GM23248 (cell line): ENCODE results near the gene RIC8B. TPM values are rescaled to one million over a fixed set of nuclear protein-coding genes. Genes with fewer than 3 reads are reported as not detected.

Source experiments
- DNase-seq: peaks from one replicate; pipeline ENCODE4 v3.0.0-alpha.2; 2015
- H2AFZ ChIP-seq: fragments of 200-600 bp; sonication (generic); 2 replicates; pipeline ENCODE4 v1.6.1; 2016; ENCODE audit warnings: antibody characterized with exemption
- H3F3A ChIP-seq: fragments of 200-600 bp; sonication (generic); 2 replicates; pipeline ENCODE4 v1.6.1; 2016; ENCODE audit warnings: mild to moderate bottlenecking, antibody characterized with exemption, mixed run types; ENCODE audit not compliant: insufficient read depth
- H3K27ac ChIP-seq: fragments of 200-600 bp; sonication (generic); 2 replicates; pipeline ENCODE4 v1.5.1; 2016; ENCODE audit warnings: mild to moderate bottlenecking
- H3K27me3 ChIP-seq: fragments of 200-600 bp; sonication (generic); replicated peaks from 2 replicates; pipeline ENCODE4 v1.6.1; 2016; ENCODE audit warnings: mild to moderate bottlenecking; ENCODE audit not compliant: insufficient read depth
- H3K36me3 ChIP-seq: fragments of 200-600 bp; sonication (generic); 2 replicates; pipeline ENCODE4 v1.6.1; 2016; ENCODE audit warnings: low read depth, mild to moderate bottlenecking
- H3K4me1 ChIP-seq: fragments of 200-600 bp; sonication (generic); 2 replicates; pipeline ENCODE4 v1.6.1; 2016; ENCODE audit warnings: mild to moderate bottlenecking; ENCODE audit not compliant: insufficient read depth
- H3K4me2 ChIP-seq: fragments of 200-600 bp; sonication (generic); one replicate; pipeline ENCODE4 v1.6.1; 2016; ENCODE audit warnings: mild to moderate bottlenecking; ENCODE audit not compliant: unreplicated experiment
- H3K4me3 ChIP-seq: fragments of 200-600 bp; sonication (generic); 2 replicates; pipeline ENCODE4 v1.5.1; 2016; ENCODE audit warnings: mild to moderate bottlenecking
- H3K79me2 ChIP-seq: fragments of 200-600 bp; sonication (generic); 2 replicates; pipeline ENCODE4 v1.6.1; 2016; ENCODE audit warnings: mild to moderate bottlenecking; ENCODE audit not compliant: insufficient read depth
- H3K9ac ChIP-seq: fragments of 200-600 bp; sonication (generic); 2 replicates; pipeline ENCODE4 v1.6.1; 2016; ENCODE audit warnings: mild to moderate bottlenecking
- H3K9me2 ChIP-seq: fragments of 200-600 bp; sonication (generic); 2 replicates; pipeline ENCODE4 v1.6.1; 2016; ENCODE audit warnings: mixed run types, mild to moderate bottlenecking, moderate library complexity; ENCODE audit not compliant: insufficient read depth
- H3K9me3 ChIP-seq: fragments of 200-600 bp; sonication (generic); one replicate; pipeline ENCODE4 v1.6.1; 2017; ENCODE audit warnings: low read depth
- H4K20me1 ChIP-seq: fragments of 200-600 bp; sonication (generic); 2 replicates; pipeline ENCODE4 v1.6.0; 2016; ENCODE audit not compliant: insufficient read depth
- EZH2 ChIP-seq: fragments of 200-600 bp; sonication (generic); IDR thresholded peaks from 2 replicates; pipeline ENCODE4 v1.6.1; 2018; ENCODE audit warnings: antibody characterized with exemption, mild to moderate bottlenecking; ENCODE audit not compliant: insufficient read depth, poor library complexity, severe bottlenecking
- EZH2phosphoT487 ChIP-seq: fragments of 200-600 bp; sonication (generic); IDR thresholded peaks from 2 replicates; pipeline ENCODE4 v1.6.1; 2018; ENCODE audit warnings: antibody characterized with exemption, moderate library complexity, mild to moderate bottlenecking, low read depth; ENCODE audit not compliant: insufficient read depth
- WGBS, 2 experiments: methylation state at CpG; one replicate each; pipeline ENCODE4 v1.1.6; 2015 to 2017; ENCODE audit warnings: low lambda C conversion rate in 2 of 2, low coverage in 1 of 2; ENCODE audit errors: missing lambda C conversion rate in 2 of 2; 5-methylcytosine and 5-hydroxymethylcytosine counted together
- in situ Hi-C: fragments of 300-500 bp; cut with MboI; formaldehyde crosslinking; loops from 2 replicates; pipeline ENCODE4 v1.15.0; 2020
- polyA plus RNA-seq: library from polyadenylated mRNA; unstranded; fragments of >200 nt; fragmentation: Nextera tagmentation; extraction: Ambion mirVana; gene quantifications from 2 replicates; pipeline ENCODE4 v1.2.1, GENCODE V29; 2016
- total RNA-seq: library from RNA; depleted of rRNA; stranded (reverse); fragments of >200 nt; shearing (Covaris generic); gene quantifications from 2 replicates; pipeline ENCODE4 v1.2.3, GENCODE V29; 2014

Gene RIC8B
- total and polyA plus RNA-seq, 2 experiments from 2014 or later, result 6.8 to 7.6 TPM

GRCh38 chr12:106815741-106816140 lies 41.3 kb downstream of the RIC8B start:
- no peak overlapping the region for H3K4me3 ChIP-seq
- H3K79me2 ChIP-seq, result no peaks in the 10 kb centered on the region
- H3K9me3 ChIP-seq, result no peaks in the 10 kb centered on the region
- H3F3A ChIP-seq, result no peaks in the 10 kb centered on the region
- H3K4me1 ChIP-seq, result no peaks in the 10 kb centered on the region
- no peak overlapping the region for H3K27ac ChIP-seq
- DNase-seq, result no peak
- no peak overlapping the region for H2AFZ ChIP-seq
- H3K36me3 ChIP-seq, result peaks cover 12% of the 10 kb centered on the region; the same call in 1 of the 2 replicates
- H3K9ac ChIP-seq, result no peak overlapping the region
- H3K4me2 ChIP-seq, result no peak overlapping the region
- no peaks in the 10 kb centered on the region for H3K27me3 ChIP-seq
- TF ChIP-seq EZH2 (no peak), EZH2phosphoT487 (no peak)
- in situ Hi-C loops, result no loop called here
- no peaks in the 10 kb centered on the region for H3K9me2 ChIP-seq
- 98 to 100% methylated on average over 1 of the region's 1 CpG for WGBS, 2 experiments
- no peaks in the 10 kb centered on the region for H4K20me1 ChIP-seq

- no peaks in the 10 kb centered on the region for H4K20me1 ChIP-seq
- no peaks in the 10 kb centered on the region for H3F3A ChIP-seq
- H2AFZ ChIP-seq, result no peak overlapping the region
- in situ Hi-C loops, result no loop called here
- peaks cover 14% of the 10 kb centered on the region; the same call in 1 of the 2 replicates for H3K36me3 ChIP-seq
- no peaks in the 10 kb centered on the region for H3K4me1 ChIP-seq
- H3K27me3 ChIP-seq, result no peaks in the 10 kb centered on the region
- WGBS, 2 experiments, result 100% methylated on average over 2 of the region's 2 CpGs
- H3K9ac ChIP-seq, result no peak overlapping the region
- TF ChIP-seq EZH2 (no peak), EZH2phosphoT487 (no peak)
- H3K4me3 ChIP-seq, result no peak overlapping the region
- no peak overlapping the region for H3K27ac ChIP-seq
- H3K9me3 ChIP-seq, result no peaks in the 10 kb centered on the region
- H3K4me2 ChIP-seq, result no peak overlapping the region
- DNase-seq, result no peak
- H3K79me2 ChIP-seq, result no peaks in the 10 kb centered on the region
- H3K9me2 ChIP-seq, result no peaks in the 10 kb centered on the region
Measured at GRCh38 chr12:106816231-106816630, 41.7 kb downstream of the RIC8B start.

DNA sequence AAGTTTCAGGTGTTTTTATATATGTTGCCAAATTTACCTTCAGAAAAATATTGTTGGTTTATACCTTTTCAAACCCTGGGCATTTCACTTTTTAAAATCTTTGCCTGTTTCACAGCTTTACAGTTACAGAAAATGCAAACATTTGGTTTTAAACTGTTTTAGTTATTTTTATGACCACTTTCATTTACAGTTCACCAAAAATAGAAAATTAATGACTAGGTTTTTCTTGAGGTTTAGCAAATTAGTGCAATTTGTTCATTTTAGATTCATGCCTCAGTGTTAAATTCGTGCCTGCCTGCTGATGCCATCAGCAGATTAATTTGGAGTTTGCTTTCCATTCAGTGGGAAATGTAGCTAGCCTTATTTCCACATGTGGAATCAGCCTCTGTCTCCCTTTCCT lies 45.5 kb downstream of the RIC8B start:
- TF ChIP-seq EZH2phosphoT487, result no peak
- TF ChIP-seq EZH2, result no peak

GRCh38 chr12:106831699-106832098 lies 57.2 kb downstream of the RIC8B start:
- DNase-seq, result no peak
- no peaks in the 10 kb centered on the region for H3K9me2 ChIP-seq
- no peak for TF ChIP-seq EZH2
- TF ChIP-seq EZH2phosphoT487, result no peak
- no peaks in the 10 kb centered on the region for H3K27me3 ChIP-seq
- no peaks in the 10 kb centered on the region for H3K9me3 ChIP-seq
- H3K36me3 ChIP-seq, result 0 out of 2 replicates have a peak, but pooled peaks cover 8% of the 10 kb centered on the region
- no peak overlapping the region for H3K9ac ChIP-seq
- H2AFZ ChIP-seq, result no peak overlapping the region
- in situ Hi-C loops, result loop anchor here (25.0 kb wide), 1 partner anchor 444 kb away; no protein-coding TSS in a partner anchor
- no peaks in the 10 kb centered on the region for H3K79me2 ChIP-seq
- no peaks in the 10 kb centered on the region for H3K4me1 ChIP-seq
- H3K4me3 ChIP-seq, result no peak overlapping the region
- H3K4me2 ChIP-seq, result no peak overlapping the region
- H4K20me1 ChIP-seq, result no peaks in the 10 kb centered on the region
- H3K27ac ChIP-seq, result no peak overlapping the region
- H3F3A ChIP-seq, result no peaks in the 10 kb centered on the region
- WGBS, 2 experiments, result 97 to 100% methylated on average over 4 of the region's 4 CpGs

More for the DNA sequence above, 45.5 kb downstream of the RIC8B start:
- H4K20me1 ChIP-seq, result no peaks in the 10 kb centered on the region
- H3K27ac ChIP-seq, result no peak overlapping the region
- H3F3A ChIP-seq, result no peaks in the 10 kb centered on the region
- H3K9me3 ChIP-seq, result no peaks in the 10 kb centered on the region
- no peak for DNase-seq
- no peak overlapping the region for H3K9ac ChIP-seq
- WGBS, 2 experiments, result 17 to 25% methylated on average over 1 of the region's 1 CpG
- H3K4me3 ChIP-seq, result no peak overlapping the region
- H3K27me3 ChIP-seq, result no peaks in the 10 kb centered on the region
- no peak overlapping the region for H3K4me2 ChIP-seq
- peaks cover 15% of the 10 kb centered on the region; the same call in 1 of the 2 replicates for H3K36me3 ChIP-seq
- H3K4me1 ChIP-seq, result no peaks in the 10 kb centered on the region
- in situ Hi-C loops, result no loop called here
- no peaks in the 10 kb centered on the region for H3K9me2 ChIP-seq
- H3K79me2 ChIP-seq, result no peaks in the 10 kb centered on the region
- no peak overlapping the region for H2AFZ ChIP-seq

GRCh38 chr12:106837782-106838181 lies 63.3 kb downstream of the RIC8B start:
- H3K79me2 ChIP-seq, result no peaks in the 10 kb centered on the region
- no peak for DNase-seq
- H3F3A ChIP-seq, result peaks cover 19% of the 10 kb centered on the region
- H3K9me2 ChIP-seq, result no peaks in the 10 kb centered on the region
- H3K9ac ChIP-seq, result no peak overlapping the region
- no peak overlapping the region for H3K4me3 ChIP-seq
- H3K27me3 ChIP-seq, result no peaks in the 10 kb centered on the region
- no peak overlapping the region for H3K4me2 ChIP-seq
- H3K4me1 ChIP-seq, result peaks cover 20% of the 10 kb centered on the region
- no peaks in the 10 kb centered on the region for H3K36me3 ChIP-seq
- no peaks in the 10 kb centered on the region for H4K20me1 ChIP-seq
- H3K27ac ChIP-seq, result no peak overlapping the region
- WGBS, 2 experiments, result 97 to 100% methylated on average over 8 of the region's 8 CpGs
- TF ChIP-seq EZH2 (no peak), EZH2phosphoT487 (no peak)
- H3K9me3 ChIP-seq, result no peaks in the 10 kb centered on the region
- no peak overlapping the region for H2AFZ ChIP-seq
- in situ Hi-C loops, result loop anchor here (25.0 kb wide), 1 partner anchor 450 kb away; no protein-coding TSS in a partner anchor
